Endometrial microvascular endothelial cells (primary cell): Measurements from ENCODE around the gene MGP. TPM values are rescaled to one million over a fixed set of nuclear protein-coding genes. Genes with fewer than 3 reads are reported as not detected.

ENCODE experiments used
- in situ Hi-C: cut with HindIII; loops from 2 replicates; pipeline ENCODE4 v1.10.0; 2017; ENCODE audit warnings: low sequenced_read_pairs, low pct_unique_long_range_greater_than_20kb; ENCODE audit errors: inconsistent ontology term
- total RNA-seq: library from RNA; depleted of rRNA; stranded (reverse); fragments of >200 nt; gene quantifications from one replicate; pipeline ENCODE4 v1.2.3, GENCODE V29; 2015; ENCODE audit errors: inconsistent ontology term

The MGP gene
- total RNA-seq, 1 donor from 2014 or later: 17.3 TPM

GRCh38 chr12:14905269-14906004 is 19.8 kb upstream of the MGP start:
- in situ Hi-C loops: no loop called here

- in situ Hi-C loops: no loop called here
Measured at GRCh38 chr12:14904854-14905253, 19.2 kb upstream of the MGP start.

GRCh38 chr12:14903386-14904098 is 17.9 kb upstream of the MGP start:
- in situ Hi-C loops: no loop called here

GRCh38 chr12:14902465-14902864 is 16.8 kb upstream of the MGP start:
- in situ Hi-C loops: no loop called here

GRCh38 chr12:14901228-14901562 is 15.5 kb upstream of the MGP start:
- in situ Hi-C loops: no loop called here

GRCh38 chr12:14900521-14901227 is 15.0 kb upstream of the MGP start:
- in situ Hi-C loops: no loop called here

GRCh38 chr12:14896521-14897169 is 11.0 kb upstream of the MGP start:
- in situ Hi-C loops: no loop called here

- in situ Hi-C loops: no loop called here
Measured at GRCh38 chr12:14893506-14894250, 8.0 kb upstream of the MGP start.

- in situ Hi-C loops: no loop called here
Measured at GRCh38 chr12:14892726-14893505, 7.3 kb upstream of the MGP start.

GRCh38 chr12:14890701-14891100 is 5.0 kb upstream of the MGP start:
- in situ Hi-C loops: no loop called here

GRCh38 chr12:14886271-14886670 is 617 bp upstream of the MGP start:
- in situ Hi-C loops: no loop called here

GRCh38 chr12:14884458-14884878 is 1.2 kb downstream of the MGP start:
- in situ Hi-C loops: no loop called here

GRCh38 chr12:14883686-14884085 is 2.0 kb downstream of the MGP start:
- in situ Hi-C loops: no loop called here

GRCh38 chr12:14880890-14881453 is 4.7 kb downstream of the MGP start:
- in situ Hi-C loops: no loop called here

GRCh38 chr12:14879222-14879933 is 6.3 kb downstream of the MGP start:
- in situ Hi-C loops: no loop called here

GRCh38 chr12:14878488-14878887 is 7.2 kb downstream of the MGP start:
- in situ Hi-C loops: no loop called here

- in situ Hi-C loops: no loop called here
Measured at GRCh38 chr12:14876833-14877232, 8.8 kb downstream of the MGP start.
